Gastrocnemius medialis (tissue), 4 donors: Measurements from ENCODE around the gene FRS3.
A peak's percentile ranks its signal among the peaks of the same experiment; 100 is the strongest.

ENCODE experiments used
- CTCF ChIP-seq, 5 experiments: fragments of 450-650 bp in 3 of 5; fragments of 200-600 bp in 2 of 5; sonication (generic) in 2 of 5; IDR thresholded peaks in 4 of 5; conservative IDR thresholded peaks in 1 of 5; 1 replicate in 4 of 5; 2 replicates in 1 of 5; pipeline ENCODE4 v1.5.1; 2016 to 2019; ENCODE audit warnings: antibody characterized with exemption in 5 of 5, mild to moderate bottlenecking in 3 of 5, moderate library complexity in 3 of 5
- POLR2A ChIP-seq, 2 donors: fragments of 450-650 bp; IDR thresholded peaks; one replicate each; pipeline ENCODE4 v1.6.1; 2017; ENCODE audit warnings: antibody characterized with exemption in 2 of 2, mild to moderate bottlenecking in 2 of 2, moderate library complexity in 2 of 2

DNA sequence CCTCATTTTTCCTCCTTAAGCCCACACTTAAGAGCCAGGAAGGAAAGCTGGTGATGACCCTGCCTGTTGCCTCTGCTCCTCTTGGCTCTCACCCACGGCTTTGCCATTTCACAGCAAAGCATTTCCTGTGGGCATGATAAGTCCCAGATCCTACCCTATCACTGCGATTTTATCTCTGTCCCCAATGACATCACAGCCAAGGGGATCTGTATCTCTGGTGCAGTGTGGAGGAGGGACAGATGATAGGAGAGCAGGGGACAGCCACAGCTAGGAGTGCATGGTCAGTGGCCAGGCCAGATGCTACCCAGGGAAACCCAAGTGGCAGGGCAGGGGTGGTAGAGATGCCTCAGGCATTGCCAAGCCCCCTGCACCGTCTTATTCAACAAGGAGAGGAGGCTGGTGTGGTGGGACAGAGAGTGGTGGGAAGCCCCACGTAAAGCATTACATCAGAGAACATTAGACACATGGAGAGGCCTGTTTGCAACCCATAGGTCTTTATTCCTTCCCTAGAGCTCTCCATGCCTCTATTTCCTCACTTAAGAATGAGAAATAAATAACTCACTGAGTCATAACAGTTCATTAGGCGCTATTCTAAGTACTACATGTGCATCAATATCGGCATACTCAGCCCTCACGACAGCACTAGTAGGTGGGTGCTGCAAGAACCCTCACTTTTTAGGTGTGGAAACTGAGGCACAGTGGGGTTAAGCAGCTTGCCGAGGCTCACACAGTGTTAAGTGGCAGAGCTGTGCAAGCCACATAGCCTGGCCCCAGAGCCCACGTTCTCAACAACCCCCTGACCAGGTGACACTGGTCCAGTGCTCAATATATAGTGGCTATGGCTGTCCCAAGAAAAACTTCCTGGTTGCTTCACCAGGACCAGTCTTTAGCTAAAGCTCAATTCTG, 48.9 kb downstream of the FRS3 start:
- no peak for TF ChIP-seq CTCF (IDR thresholded peaks at IDR 0.05 in 4 of 5, conservative IDR thresholded peaks at IDR 0.05 in 1 of 5)
- peak; percentile 76 to 83 for TF ChIP-seq POLR2A (IDR thresholded peaks at IDR 0.05)
